Middle frontal gyrus (tissue), 1 donor: ENCODE measurements around the gene RABAC1.

Source experiments
- DNase-seq: peaks from one replicate; pipeline ENCODE4 v3.0.0-alpha.2; 2015; ENCODE audit warnings: low spot score; ENCODE audit errors: extremely low spot score

The RABAC1 gene

DNA sequence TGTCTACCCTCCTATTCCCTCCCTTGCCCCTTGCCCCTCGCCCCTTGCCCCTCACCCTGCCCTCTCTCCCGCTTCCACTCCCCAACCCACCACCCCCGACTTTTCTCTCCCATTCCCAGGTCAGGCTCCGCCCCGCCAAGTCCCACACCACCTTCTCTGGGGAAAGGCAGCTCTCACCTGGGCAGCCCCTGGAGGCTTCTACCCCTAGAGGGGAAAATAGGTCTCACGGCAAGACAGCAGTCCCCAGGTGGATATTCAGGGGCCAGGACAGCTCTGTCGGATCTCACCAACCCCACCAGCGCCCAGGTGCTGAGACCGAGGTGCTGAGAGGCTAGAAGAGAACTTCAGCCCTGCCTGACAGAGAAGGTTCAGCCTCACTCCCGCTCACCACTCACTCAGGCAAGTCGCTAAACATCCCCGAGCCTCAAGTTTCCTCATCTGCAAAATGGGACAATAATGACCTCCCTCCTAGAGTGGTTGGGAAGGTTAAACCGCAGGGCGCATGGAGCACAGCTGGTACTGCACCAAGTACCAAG, 29.5 kb downstream of the RABAC1 start:
- no peak for DNase-seq

DNA sequence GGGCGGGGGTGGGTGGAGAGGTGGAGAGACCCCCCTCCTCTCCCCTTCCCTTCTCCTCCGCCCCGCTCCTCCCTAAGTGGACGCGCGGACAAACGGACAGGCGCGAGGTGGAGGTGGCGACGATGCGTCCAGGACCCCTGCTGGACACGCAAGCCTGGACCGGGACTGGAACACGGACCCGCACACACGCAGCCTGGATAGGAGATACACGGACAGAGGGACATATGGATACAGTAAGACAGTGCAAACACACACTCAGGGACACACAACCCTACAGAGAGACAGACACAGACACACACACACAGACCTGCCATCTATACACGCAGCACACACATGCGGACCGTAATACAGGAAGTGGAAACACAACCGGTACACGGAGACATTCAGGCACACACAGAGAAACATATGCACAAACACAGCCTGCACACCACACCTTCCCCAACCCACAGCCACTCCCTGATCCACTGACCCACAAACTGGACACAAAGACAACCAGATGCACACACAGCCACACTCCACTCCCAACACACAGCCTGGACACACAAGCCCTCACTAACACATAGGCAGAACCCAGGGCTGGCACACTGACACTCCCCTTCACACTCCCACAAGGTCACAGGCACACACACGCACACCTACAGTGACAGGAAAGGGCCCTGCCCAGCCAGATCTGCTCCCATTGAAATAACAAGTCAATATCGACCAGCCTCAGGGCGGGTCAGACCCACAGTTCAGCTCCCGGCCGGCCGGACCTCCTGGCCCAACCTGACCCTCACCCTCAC, 30.2 kb downstream of the RABAC1 start:
- DNase-seq, result no peak

DNA sequence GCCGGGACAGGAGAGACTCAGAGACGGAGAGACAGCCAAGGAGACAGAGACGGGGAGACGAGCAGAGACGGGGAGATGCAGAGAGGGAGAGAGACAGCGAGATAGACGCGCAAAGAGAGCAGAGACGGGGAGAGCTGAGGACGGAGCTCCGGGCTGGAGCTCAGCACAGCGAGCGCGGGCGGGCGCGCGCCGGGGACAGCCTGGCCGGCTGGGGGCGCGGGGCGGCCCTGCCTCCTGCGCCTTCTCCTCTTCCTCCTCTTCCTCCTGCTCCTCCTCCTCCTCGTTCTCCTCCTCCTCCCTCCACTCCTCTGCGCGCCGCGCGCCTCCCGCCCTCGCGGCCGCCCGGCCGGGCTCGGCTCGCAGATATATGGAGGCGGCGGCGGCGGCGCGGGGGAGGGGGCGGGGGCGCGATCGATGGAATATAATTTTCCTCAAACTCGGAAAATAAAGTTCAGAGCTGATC, 30.9 kb downstream of the RABAC1 start, which contains the start of gene ERFL:
TSS of gene ERFL (minus strand) at position 229 of the 463 bp plus-strand sequence. CDS start 15,530 bp downstream, outside the sequence.
- no peak for DNase-seq

DNA sequence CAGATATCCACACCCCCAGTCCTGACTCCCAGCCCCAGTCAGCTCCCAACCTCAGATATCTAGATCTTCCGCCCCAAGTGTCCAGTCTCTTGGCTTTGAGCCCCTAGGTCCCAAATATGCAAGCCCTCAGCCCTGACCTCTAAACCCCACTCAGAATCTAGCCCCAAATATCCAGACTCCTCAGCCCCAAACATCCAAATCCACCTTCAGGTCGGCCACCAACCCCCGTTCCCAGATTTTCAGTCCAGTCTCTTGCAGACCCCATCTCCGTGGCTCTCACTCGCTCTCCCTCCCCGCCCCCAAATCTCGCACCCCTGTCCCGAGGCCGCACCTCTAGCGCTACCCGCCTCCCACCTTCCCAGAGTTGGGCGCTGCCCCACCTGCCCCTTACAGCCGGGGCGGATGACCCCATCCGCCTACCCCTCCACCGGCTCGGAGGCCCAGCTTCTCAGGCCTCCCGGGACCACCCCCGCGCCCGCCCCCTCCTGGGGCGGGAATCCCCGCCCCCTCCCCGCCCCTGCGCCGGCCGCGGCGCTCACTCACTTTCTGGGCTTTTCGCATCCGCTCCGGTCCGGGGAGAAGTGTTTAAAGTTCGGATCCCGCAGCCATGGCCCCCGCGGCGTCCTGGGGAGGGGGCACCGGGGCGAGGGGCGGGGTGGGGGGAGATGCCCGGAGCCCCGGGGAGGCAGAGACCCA, 31.5 kb downstream of the RABAC1 start:
- no peak for DNase-seq

DNA sequence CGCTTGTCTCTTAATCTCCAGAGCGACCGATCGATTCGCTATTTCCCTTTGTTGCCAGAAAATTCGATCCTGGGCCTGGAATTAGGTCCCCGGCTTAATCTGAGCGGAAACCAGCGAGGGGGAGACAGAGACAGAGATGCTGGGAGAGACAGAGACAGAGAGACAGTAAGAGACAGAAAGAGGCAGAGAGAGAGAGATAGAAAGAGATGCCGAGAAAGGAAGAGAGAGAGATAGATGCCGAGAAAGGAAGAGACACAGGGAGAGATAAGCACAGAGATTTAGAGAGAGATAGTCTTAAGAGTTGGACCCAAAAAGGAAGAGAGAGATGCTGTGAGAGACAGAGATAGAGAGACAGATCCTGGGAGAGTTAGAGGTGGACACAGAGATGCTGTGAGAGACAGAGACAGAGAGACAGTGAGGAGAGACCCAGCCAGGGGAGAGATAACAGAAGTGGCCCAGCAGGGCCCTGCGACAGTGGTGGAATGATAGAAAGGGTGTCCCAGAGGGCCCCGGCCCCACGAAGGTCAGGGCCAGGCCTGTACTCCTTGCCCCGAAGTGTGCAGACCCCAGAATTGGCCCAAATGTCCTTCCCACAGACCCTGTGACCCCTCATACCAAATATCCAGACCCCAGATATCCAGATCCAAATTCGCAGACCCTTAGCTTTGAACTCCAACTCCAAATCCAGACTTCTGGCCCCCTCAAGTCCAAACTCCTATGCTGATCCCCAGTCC, 32.2 kb downstream of the RABAC1 start:
- no peak for DNase-seq

DNA sequence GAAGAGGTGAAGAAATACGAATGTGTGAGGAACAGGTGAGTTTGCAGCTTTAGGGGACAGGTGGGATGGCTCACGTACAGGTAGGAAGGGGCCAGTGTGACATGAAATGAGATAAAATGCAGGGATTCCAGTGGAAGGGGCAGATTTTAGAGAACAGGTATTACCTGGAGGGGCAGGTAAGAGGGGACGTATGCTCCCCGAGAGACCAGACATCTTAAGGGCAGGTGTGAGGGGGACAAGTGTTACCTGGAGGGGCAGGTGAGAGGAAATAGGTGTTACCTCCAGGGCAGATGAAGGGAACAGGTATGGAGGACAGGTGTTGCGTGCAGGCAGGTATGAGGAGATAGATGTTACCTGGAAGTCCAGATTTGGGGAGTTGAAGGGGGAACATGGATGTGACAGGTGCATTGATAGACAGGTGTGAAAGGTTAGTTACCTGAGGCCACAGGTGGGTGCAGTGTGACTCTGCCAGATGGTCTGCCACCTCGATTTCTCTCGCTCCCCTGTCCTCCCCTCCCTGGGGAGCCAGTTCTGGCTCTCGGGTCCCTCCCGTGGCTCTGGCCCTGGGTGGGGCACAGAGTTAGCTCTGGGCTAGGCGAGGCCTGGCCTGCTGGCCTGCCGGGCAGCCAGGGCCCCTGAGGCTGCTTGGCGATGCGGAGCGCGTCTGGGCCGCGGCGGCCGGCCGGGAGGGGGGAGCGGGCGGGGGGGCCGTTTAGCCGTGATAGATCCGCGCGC, 32.9 kb downstream of the RABAC1 start:
- DNase-seq, result no peak

DNA sequence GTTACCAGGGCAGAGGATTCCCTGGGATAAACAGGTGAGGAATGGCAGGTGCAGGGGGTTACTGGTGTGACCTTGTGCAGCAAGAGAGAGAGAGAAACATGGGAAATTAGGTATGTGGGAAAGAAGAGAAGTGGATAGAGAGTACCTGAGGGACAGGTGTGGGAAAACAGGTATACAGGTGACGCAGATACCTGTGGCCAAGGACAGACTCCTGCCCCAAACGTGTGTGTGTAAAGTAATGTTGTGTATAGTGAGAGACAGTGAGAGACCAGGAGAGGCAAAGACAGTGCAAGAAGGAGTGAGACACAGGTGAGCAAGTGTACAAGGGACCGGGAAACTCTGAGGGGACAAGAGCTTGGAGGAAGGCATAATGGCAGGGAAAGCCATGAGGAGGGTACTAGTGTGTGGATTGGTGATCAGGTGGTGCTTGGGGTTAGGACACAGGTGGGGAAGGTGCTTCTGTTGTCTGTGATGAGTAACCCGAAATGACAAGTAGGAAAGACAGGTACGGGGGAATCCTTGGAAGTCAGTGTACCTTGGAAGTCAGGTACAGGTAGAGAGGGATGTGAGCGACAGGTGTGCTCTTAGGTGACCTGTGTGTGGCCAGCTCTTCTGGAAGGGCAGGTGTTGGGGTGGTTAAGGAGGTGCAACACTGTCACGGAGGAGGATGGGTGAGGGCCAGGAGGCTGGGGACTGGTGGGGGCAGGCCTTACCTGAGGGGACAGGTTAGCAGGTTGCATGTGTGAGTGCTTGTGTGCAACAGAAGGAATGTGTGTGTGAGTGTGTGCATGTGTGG, 33.7 kb downstream of the RABAC1 start:
- DNase-seq, result no peak

DNA sequence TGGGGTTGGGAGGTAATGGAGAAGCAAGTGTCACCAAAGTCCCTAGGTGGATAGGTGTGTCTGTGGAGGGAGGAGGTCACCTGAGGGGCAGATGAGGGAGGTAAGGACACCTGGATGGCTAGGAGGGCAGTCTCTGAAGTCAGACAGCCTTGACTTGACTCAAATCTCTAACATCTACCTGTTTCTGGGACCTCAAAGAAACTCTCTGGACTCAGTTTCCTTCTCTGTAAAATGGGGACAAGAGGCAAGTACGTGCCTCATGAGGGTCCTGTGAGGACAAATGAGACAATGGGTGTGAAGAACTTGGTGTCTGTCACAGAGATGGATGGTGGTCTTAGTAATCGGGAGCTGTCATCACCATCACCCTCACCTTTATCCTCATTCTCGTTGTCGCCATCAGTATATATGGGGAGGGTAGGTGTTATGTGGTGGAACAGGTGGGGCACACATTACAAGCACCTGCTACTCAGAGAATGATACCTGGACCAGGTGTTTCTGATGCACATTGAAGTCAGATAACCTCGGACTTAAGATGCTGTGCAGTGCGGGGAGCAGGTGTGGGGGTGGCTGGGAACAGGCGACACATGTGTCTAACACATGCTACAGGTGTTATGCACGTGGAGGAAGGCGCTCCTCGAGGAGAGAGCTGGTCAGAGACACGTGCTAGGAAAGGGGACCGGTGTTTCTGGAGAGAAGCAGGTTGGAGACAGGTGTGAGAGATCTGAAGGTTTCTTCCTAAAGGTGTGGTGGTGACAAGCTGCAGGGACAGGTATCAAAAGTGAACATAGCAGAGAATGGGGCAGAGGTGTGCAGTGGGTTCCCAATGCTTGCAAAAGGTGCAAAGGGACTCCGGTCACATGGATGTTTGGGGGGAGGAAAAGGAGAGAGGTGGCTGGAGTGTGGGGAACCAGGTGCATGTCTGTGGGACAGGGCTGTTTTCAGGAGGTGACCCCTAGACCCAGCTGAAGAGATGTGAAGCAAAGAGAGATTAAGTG, 34.7 kb downstream of the RABAC1 start:
- no peak for DNase-seq

DNA sequence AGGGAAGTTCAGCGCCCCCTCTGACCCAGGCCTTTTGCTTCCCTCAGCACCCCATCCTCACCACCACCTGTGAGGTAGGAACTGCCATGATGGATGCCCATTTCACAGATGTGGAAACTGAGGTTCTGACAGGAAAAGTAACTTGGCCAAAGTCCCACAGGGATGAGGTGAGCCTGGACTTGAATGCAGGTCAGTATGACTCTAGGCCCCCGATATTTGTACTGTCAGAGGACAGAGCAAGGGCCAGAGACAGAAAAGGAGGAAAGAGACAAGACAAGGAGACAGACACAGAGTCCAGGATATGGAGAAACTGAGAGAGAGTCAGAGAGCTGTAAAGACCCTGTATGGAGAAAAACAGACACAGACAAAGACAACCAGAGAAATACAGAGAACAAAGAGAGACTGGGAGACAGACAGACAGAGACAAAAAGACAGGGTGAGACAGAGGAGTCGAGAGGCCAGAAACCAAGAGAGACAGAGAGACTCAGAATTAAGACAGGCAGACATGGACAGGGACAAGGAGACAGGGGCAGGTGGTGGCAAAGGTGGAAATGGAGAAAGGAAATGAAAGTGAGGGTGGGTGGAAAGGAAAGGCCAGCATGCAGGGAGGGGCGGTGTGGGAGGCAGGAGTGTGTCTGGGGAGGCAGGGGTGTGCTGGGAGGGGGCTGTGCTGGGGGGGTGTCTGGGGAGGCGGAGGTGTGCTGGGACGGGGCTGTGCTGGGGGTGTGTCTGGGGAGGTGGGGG, 35.9 kb downstream of the RABAC1 start:
- no peak for DNase-seq

DNA sequence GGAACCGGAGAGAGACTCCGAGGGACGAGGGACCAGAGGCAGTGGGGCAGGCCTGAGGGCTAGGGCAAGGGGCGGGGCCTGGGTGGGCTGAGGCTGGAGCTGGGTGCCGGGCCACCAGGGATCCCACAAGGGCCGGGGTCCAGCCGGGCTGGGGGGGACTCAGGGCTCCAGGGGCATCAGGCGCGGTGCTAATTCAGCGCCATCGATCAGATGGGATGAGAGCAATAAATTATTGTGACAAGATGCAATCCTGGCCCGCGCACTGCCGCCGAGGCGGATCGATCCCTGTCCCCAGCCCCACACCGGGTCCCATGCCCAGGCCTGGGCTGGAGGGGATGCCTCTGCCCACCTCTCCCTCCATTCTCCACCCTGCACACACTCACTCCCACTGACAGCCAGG, 36.5 kb downstream of the RABAC1 start:
- DNase-seq, result no peak

DNA sequence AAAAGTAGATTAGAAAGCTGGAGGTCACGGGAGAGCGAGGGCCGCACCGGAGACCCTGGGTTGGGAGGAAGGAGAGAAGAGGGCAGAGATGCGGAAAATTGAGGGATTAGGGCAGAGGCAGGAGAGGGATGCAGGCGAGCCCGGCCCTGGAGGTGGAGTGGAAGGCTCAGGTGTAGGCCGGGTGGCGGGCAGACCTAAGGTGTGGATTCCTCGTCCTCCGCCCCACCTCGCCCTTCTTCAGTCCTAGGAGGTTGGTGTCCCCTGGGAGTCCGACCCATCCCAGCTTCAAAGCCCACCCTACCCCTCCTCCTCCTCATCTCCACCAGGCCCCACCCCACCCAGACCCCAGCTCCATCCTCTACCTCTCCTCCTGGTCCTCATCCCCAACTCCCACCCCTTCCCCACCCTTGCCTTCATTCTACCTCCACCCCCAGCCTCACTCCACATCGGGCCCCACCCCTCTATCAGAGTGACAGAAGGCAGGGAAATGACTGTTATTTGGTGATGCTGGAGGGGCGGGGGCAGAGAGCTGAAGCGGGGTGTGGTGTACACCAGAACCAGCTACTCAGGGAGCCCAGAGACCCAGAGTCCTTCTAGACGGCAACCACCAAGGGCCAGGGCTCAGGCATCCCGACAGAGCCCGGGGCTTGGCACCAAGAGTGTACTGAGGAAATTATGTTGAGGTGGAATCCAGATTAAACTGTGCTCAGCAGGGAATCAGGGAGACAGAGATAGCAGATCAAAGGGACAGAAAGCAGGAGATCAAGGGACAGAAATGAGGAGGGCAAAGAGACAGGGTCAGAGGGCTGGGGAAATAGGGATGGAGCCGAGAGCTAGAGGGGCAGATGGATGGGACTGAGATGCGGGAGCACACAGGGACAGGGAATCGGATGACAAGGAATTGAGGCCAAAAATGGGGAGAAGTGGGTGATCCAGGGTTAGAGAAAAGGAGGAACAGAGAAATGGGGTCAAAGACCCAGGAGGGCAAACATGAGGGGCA, 37.2 kb downstream of the RABAC1 start:
- DNase-seq, result no peak

DNA sequence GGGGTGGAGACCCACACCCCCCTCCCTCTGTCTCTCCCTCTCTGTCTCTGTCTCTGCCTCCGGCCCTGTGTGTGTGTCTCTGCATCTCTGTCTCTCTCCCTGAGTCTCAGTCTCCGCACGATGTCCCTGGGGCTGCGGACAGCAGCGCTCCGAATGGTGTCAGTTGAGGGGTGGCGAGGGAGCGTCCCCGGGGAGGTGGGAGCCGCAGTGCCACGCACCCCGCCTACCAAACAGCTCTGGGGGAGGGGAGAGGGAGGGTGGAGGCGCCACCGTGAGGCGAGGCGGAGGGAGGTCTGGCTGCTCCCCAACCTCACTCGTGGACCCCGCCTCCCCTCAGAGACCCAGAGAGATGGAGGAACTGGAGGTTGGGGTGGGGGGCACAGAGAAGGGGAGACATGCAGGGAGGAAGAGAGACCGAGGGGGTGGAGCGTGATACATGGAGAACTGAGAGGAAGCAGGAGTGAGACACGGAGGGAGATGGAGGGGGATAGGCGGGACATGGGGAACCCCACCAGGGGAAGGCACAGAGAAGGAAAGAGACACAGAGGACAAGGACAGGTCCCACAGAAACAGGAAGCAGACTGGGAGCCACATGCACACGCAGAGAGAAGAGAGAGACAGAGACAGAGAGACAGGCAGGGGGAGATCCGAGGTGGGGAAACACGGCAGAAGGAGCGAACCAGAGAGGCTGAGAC, 38.1 kb downstream of the RABAC1 start:
- DNase-seq, result no peak

DNA sequence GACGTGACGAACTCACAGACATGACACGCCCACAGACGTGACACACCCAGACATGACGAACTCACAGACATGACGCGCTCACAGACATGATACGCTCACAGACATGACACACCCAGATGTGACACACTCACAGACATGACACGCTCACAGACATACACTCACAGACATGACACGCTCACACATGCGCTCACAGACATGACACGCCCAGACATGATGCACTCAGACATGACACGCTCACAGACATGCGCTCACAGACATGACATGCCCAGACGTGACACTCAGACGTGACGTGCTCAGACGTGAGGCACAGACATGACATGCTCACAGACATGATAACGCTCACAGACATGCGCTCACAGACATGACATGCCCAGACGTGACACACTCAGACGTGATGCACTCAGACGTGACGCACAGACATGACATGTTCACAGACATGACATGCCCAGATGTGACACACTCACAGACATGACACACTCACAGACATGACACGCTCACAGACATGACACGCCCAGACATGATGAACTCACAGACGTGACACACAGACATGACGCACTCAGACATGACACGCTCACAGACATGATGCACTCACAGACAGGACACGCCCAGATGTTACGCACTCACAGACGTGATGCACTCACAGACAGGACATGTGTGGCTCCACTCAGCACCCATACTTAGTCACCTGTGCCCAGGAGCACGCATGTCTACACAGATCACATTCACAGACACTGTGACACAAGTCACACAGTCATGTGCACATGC, 39.0 kb downstream of the RABAC1 start:
- no peak for DNase-seq

DNA sequence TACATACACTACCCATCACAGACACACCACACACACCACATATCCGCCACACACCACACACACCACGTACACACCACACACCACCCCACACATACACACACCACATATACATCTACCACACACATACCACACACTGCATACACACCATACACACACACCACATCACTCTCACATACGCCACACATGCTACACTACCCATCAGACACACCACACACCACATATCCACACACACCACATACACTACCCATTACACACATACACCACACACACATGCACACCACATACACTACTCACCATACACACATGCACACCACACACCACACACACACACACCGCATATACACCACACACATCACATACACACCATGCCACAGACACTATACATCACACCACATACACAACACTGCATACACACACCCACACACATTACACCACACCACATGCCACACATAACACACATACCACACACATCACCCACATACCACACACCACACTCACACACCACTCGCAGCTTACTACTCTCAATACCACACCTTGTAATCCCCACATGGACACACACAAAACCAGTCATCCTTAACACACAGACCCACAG, 40.4 kb downstream of the RABAC1 start:
- no peak for DNase-seq

DNA sequence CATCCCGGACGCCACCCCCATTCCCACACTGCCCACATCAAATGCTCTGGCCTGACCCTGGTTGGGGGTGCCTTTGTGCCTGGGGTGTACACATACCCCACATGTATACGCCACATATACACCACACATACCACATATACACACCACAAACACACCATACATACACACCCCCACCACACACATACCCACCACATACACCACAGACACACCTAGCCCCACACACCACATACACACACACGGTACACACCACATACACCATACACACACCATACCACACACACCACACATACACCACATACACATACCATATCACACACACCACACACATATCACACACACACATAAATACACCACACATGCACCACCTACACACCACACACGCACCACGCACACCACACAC, 41.0 kb downstream of the RABAC1 start:
- no peak for DNase-seq
